Thyroid gland (tissue), 4 donors: ENCODE results near the gene GFOD2.
"Not testable (repeated sequence)": the region's sequence is repeated elsewhere in the genome, so short reads cannot be mapped to it uniquely, and the experiment has no call there.

Source experiments
- CTCF ChIP-seq, 6 experiments: fragments of 200-600 bp in 3 of 6; fragments of 450-650 bp in 3 of 6; sonication (generic) in 3 of 6; IDR thresholded peaks; one replicate each; pipeline ENCODE4 v1.5.1; 2016 to 2019; ENCODE audit warnings: antibody characterized with exemption in 6 of 6, mild to moderate bottlenecking in 2 of 6, inconsistent platforms in 1 of 6, moderate library complexity in 1 of 6
- POLR2A ChIP-seq, 2 donors: fragments of 450-650 bp; IDR thresholded peaks; one replicate each; pipeline ENCODE4 v1.6.1; 2017; ENCODE audit warnings: antibody characterized with exemption in 2 of 2, mild to moderate bottlenecking in 2 of 2, moderate library complexity in 1 of 2

- not testable (repeated sequence) for TF ChIP-seq CTCF, POLR2A (IDR thresholded peaks at IDR 0.05)
These were observed 25.4 kb downstream of the GFOD2 start for GRCh38 chr16:67693517-67694285.
